CD4-positive, alpha-beta T cell treated with Interleukin-4 for 4 hours (primary cell): ENCODE data around the gene HLA-F.

Source experiments
- DNase-seq: peaks from one replicate; pipeline ENCODE4 v3.0.0-alpha.2; 2020

HLA-F gene

DNA sequence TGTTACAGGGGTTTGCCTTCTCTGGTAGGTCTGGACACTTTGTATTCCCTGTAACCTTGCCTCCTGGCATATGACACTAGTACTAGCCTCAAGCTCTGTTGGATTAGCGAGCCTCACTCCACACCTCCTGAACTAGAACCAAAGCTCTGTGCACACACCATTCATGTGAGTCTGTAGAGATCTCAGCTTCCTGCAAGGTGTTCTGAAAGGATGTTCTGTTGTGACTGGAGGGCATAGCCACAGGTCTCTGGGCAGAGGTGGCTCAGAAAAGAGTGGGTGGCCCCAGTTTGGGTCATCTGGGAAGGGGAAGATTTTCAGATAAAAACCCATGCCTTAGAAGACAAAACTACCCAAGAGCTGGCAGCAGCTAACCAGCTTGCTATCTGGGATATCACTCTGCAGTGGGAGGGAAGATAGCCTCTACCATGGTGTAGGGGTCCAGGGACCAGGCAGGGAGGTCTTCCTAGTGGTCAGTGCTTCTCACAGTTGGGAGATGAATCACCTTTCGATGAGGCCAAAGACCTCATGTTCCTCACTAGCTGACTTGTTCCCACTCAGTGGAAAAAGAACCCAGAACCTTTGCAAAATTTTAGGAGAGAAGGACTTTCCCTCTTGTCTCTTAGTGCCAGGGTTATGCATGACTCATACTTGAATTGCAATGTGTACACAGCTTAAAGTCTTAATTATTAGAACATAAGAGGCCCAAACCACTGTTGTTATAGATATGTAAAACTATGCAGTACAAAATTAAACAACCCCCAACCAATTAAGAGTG lies 41.4 kb downstream of the HLA-F start:
- DNase-seq, result no peak

DNA sequence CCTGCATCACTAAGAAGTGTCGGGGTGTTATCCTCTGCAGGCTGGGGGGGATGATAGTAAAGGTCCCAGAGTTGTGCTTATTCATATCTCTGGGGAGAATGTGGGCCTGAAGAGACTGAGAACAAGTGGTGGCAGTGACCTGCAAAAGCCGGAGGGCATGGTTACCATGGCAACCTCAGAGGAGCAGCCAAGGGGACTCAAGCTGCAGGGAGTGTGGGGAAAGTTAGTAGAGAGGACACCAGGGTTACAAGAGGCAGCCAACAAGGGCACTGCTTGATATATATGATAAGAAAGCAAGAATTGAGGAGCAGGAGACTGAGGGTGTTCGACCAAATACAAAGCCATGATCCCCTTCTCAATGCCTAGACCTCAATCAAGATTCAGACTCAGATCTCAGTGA lies 46.1 kb downstream of the HLA-F start:
- DNase-seq, result no peak

DNA sequence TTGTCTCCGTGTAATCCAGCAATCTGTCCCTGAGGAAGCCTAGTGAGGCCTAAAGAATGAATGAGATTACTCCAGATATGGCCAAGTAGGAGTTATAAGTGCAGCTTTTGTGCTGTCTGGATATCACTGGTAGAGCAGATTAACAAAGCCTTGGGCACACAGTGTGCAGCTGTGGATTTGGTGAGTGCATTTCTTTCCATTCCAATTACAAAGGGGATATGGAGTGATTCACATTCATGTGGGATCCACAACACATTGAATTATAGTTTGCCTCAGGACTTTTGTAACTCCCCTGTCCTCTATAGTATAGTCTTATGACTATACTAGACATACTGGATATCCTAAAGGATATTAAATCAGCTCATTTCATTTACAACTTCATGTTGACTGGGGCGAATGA lies 47.1 kb downstream of the HLA-F start:
- DNase-seq, result no peak

DNA sequence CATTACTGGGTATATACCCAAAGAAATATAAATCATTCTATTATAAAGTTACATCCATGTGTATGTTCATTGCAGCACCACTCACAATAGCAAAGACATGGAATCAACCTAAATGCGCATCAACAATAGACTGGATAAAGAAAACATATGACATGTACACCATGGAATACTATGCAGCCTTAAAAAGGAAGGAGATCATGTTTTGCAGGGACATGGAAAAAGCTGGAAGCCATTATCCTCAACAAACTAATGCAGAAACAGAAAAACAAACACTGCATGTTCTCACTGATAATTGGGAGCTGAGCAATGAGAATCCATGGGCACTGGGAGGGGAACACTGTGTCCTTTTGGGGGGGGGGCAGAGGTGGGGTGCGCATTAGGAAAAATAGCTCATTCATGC lies 53.5 kb downstream of the HLA-F start:
- no peak for DNase-seq
